Stimulated activated CD4-positive, alpha-beta T cell treated with anti-CD3 and anti-CD28 coated beads, Interleukin-15, amount 100 ng/mL, for 24 hours (primary cell): ENCODE results near the gene HBEGF.

Experiments
- DNase-seq: peaks from one replicate; pipeline ENCODE4 v3.0.0-alpha.2; 2020

The HBEGF gene

GRCh38 chr5:140331638-140332037 lies 14.8 kb downstream of the HBEGF start:
- DNase-seq: no peak

- DNase-seq: no peak
Observed at GRCh38 chr5:140329739-140330481, 16.5 kb downstream of the HBEGF start.

GRCh38 chr5:140328036-140328764 lies 18.2 kb downstream of the HBEGF start:
- DNase-seq: no peak

DNA sequence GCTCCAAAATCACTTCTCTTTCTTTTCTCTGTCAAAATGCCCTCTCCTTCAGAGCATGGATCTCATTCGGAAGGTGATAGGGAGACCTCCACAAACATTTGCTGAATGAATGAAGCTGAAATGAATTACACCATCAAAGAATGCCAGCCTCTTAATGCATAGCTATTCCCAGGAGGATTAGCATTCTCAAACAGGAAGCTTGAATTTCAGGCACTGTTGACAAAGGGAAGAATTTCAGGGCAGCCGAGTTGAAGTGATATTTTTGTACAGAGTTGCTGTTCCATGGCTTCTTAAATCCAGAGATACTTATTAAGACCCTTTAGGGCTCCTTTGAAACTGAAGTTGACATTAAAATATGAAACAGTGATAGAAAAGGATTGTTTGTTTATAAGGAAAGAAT lies 18.8 kb downstream of the HBEGF start:
- DNase-seq: no peak

DNA sequence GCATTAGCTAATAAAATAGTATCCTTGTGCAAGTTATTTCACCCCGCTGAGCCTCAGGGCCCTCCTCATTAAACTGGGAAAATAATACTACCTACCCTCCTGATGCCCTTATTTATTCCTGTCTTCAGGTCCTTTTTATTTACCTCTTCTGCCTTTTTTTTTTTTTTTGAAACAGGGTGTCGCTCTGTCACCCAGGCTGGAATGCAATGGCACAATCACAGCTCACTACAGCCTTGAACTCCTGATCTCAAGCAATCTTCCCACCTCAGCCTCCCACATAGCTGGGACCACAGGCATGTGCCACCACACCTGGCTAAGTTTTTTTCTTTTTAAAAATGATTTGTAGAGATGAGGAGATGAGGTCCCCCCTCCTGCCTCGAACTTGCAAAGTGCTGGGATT lies 20.9 kb downstream of the HBEGF start:
- DNase-seq: no peak

DNA sequence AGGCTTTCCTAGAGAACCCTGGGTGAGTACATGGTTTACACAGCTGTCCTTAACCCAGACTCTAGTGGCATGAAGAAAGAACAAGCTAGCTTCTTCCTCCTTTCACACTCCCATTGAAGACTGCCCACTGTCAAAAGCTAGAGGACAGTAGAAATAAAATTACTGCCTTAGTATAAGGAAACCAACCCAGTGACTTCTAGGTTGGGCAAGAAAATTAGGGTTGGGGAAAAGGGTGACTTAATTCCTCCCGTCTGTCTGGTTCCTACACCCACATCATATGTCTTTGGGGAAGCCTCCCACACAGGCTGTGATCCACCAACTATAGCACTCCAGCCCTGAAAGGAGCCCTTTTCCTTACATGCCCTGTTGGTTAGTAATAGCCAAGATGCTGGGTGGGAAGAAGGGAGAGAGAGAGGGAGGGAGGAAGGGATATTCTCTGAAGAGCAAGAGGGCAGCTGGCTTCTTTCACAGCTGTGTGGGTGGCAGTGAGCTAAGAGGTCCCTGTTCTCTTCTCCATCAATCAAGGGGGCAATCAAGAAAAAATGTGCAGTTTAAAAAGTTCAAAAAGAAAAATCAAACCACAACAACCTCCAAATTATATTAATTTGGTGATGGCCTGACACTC lies 21.7 kb downstream of the HBEGF start:
- DNase-seq: no peak

GRCh38 chr5:140324041-140324600 lies 22.3 kb downstream of the HBEGF start:
- no peak for DNase-seq

GRCh38 chr5:140322751-140323731 lies 23.4 kb downstream of the HBEGF start:
- no peak for DNase-seq

DNA sequence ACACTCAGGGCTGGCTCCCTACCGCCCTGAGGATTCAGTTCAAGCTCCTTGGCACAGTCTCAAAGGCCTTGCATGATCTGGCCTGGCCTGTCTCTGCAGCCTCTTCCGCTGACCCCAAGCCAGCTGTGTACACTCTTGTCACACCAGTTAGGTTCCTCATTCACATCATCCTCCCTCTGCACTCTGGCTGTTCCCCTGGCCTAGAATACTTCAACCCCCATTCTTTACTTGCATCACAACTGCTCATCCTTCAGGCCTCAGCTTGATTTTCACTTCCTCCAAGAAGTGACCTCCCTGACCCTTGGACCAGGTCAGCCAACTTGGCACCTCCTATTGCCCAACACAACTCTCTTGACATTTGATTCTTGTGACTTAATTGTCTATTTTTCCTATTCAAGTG lies 24.6 kb downstream of the HBEGF start:
- no peak for DNase-seq

DNA sequence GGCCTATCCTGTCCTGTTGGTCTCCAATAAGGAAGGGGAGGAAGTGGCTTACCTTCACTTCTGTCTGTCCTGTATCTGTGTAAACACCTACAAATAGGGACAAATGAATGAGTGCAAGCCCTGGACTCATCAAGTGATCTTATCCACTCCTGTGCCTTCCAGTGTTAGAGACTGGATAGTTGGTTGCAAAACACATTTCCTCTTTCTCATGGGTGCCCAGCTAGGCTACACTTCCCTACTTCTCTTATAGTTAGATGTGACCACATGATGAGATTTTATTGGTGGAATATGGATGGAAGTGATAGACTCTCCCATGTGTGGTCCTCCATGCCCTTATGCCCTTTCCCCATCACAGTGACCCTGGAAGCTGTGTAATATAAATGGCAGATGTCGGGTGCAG lies 26.6 kb downstream of the HBEGF start:
- no peak for DNase-seq

- no peak for DNase-seq
Observed at GRCh38 chr5:140318792-140319191, 27.6 kb downstream of the HBEGF start.

GRCh38 chr5:140317859-140318258 lies 28.5 kb downstream of the HBEGF start:
- DNase-seq: no peak

- DNase-seq: no peak
Observed at GRCh38 chr5:140312791-140313189, 33.6 kb downstream of the HBEGF start.

- no peak for DNase-seq
Observed at GRCh38 chr5:140312067-140312790, 34.2 kb downstream of the HBEGF start.

DNA sequence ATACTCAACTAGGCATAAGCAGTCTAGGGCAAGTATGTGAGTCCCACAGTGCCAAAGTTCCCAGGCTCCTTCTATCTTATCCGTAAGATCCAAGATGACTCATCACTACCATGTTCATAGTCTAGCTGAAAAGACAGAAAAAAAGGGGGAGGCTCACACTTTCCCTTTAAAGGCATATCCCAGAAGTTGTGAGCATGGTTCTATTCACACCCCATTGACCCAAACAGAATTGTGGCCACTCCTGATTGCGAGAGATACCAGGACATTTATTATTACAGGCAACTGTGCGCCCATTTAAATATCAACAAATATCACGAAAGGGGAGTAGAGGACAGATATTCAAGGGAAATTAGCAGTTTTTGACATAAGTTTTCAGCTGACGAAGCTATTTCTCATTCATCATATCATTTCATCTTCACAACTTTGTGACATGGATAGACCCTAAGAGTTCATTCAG lies 35.4 kb downstream of the HBEGF start:
- no peak for DNase-seq

GRCh38 chr5:140310434-140310833 lies 36.0 kb downstream of the HBEGF start:
- DNase-seq: no peak

DNA sequence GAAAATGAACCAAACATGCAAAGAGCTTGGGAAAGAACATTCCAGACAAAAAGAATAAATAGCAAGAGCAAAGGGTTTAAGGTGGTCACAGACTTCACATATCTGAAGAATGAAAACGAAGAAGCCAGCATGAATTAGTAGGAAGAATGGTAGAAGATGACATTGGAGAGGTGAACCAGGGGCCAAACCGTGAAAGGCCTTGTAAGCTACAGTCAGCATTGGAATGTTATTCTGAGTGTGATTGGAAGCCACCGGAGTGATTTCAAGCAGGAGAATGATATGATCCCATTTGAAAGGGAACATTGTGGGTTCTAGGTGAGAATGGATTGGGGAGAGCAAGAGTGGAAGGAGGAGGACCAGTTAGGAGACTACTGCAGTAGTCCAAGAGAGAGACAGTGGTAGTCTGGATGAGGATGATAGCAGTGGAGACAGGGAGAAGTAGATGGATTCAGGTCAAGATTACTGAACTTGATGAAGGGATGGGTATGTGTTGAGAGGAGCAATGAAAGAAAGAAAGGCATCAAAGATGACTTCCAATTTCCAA lies 36.6 kb downstream of the HBEGF start:
- DNase-seq: no peak

- DNase-seq: no peak
Observed at GRCh38 chr5:140305471-140305870, 40.9 kb downstream of the HBEGF start.

DNA sequence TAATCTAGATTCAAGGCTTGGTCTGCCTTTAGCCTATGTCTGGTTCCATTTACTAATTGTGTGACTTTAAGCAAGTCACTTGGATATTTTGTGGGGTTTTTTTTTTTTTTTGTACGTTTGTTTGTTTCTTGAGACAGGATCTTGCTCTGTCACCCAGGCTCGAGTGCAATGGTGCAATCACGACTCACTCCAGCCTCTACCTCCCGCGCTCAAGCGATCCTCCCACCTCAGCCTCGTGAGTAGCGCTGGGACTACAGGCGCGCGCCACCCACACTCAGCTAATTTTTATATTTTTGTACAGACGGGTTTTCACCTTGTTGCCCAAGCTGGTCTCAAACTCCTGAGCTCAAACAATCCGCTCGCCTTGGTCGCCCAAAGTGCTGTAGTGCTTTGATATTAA lies 42.4 kb downstream of the HBEGF start:
- no peak for DNase-seq

GRCh38 chr5:140302786-140303639 lies 43.4 kb downstream of the HBEGF start, which contains the start of gene PFDN1:
Gene PFDN1 (minus strand): TSS chr5:140303101. CDS start chr5:140303073, 28 bp downstream.
- DNase-seq: peak; percentile 94
